NCI-H1417 (cell line): ENCODE measurements around the gene RBM3.

Experiments used
- DNase-seq, 3 experiments: peaks; one replicate each; lab custom pipeline; 2025; lab: John Stamatoyannopoulos, UW

Gene RBM3

GRCh38 chrX:48578661-48579128, 4.4 kb downstream of the RBM3 start:
- no peak for DNase-seq

GRCh38 chrX:48579259-48579658, 5.0 kb downstream of the RBM3 start:
- DNase-seq: no peak

GRCh38 chrX:48580662-48581061, 6.4 kb downstream of the RBM3 start:
- no peak for DNase-seq

GRCh38 chrX:48584698-48585097, 10.4 kb downstream of the RBM3 start:
- no peak for DNase-seq

- no peak for DNase-seq
These were observed 15.3 kb downstream of the RBM3 start for GRCh38 chrX:48589482-48590162.

- no peak for DNase-seq
These were observed 16.2 kb downstream of the RBM3 start for GRCh38 chrX:48590203-48591103.

- DNase-seq: no peak
These were observed 17.0 kb downstream of the RBM3 start for GRCh38 chrX:48591255-48591791.

GRCh38 chrX:48592971-48593370, 18.7 kb downstream of the RBM3 start:
- no peak for DNase-seq

GRCh38 chrX:48595929-48596328, 21.6 kb downstream of the RBM3 start:
- DNase-seq: no peak

GRCh38 chrX:48597353-48598264, 23.3 kb downstream of the RBM3 start, which contains the start of gene WDR13:
WDR13 (plus strand) TSS chrX:48597492; CDS start chrX:48597997, 505 bp downstream.
- peak; percentile 89 to 95 (median 92) for DNase-seq

GRCh38 chrX:48598614-48599013, 24.3 kb downstream of the RBM3 start:
- DNase-seq: no peak

GRCh38 chrX:48599341-48599740, 25.1 kb downstream of the RBM3 start:
- DNase-seq: no peak

- no peak for DNase-seq
These were observed 25.9 kb downstream of the RBM3 start for GRCh38 chrX:48600226-48600625.

- no peak for DNase-seq
These were observed 27.6 kb downstream of the RBM3 start for GRCh38 chrX:48601741-48602394.

- no peak for DNase-seq
These were observed 30.4 kb downstream of the RBM3 start for GRCh38 chrX:48604701-48605100.

- DNase-seq: no peak
These were observed 31.8 kb downstream of the RBM3 start for GRCh38 chrX:48606091-48606490.

GRCh38 chrX:48611703-48612102, 37.4 kb downstream of the RBM3 start:
- DNase-seq: no peak

- no peak for DNase-seq
These were observed 39.3 kb downstream of the RBM3 start for GRCh38 chrX:48613502-48614160.

- no peak for DNase-seq
These were observed 42.3 kb downstream of the RBM3 start for GRCh38 chrX:48616576-48616975.

- DNase-seq: peak in 1 of 3 experiments; percentile 12
These were observed 43.5 kb downstream of the RBM3 start for GRCh38 chrX:48617542-48618340.
